NK-92 (cell line): ENCODE data around the gene STAT4.

ENCODE experiments used
- DNase-seq: peaks from one replicate; lab custom pipeline; 2025; ENCODE audit not compliant: unreplicated experiment; lab: John Stamatoyannopoulos, UW

The STAT4 gene

GRCh38 chr2:191048073-191048472, 102.7 kb downstream of the STAT4 start:
- DNase-seq: no peak

- no peak for DNase-seq
Observed at GRCh38 chr2:191045141-191045540, 105.7 kb downstream of the STAT4 start.

- no peak for DNase-seq
Observed at GRCh38 chr2:191043438-191043837, 107.4 kb downstream of the STAT4 start.

DNA sequence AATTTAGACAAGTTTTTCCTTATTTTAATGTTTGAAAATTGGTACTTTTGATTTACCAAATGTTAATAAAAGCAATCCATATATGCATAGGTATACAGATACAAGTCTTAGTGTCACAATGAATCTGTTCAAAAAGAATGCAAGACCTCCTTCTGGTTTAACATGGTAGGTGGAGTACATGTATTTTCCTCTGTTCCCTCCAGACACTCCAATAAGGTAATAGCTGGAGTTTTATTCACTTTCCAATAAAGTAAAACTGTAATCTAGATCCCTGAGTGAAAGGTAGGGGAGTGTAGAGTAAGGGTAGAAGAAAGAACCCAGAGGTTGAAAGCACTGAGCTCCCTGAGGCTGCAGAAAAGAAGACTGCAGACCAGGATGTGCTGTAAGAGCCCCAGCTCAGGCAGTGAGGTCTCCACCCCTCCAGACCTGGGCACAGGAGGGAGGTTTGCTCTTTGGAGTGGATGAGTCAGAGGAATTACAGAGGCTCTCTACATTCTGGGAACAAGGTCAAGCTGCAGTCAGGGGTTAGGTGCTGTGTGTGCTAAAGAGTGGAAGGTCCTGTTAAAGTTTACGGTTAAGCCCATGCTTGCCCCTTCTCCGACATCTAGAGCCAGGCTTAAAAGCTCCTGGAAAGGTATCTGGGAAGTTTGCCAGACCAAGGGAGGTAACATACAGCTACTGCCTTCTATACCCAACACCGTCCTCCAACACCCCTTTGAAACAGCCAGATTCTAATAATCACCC, 109.2 kb downstream of the STAT4 start:
- DNase-seq: no peak

DNA sequence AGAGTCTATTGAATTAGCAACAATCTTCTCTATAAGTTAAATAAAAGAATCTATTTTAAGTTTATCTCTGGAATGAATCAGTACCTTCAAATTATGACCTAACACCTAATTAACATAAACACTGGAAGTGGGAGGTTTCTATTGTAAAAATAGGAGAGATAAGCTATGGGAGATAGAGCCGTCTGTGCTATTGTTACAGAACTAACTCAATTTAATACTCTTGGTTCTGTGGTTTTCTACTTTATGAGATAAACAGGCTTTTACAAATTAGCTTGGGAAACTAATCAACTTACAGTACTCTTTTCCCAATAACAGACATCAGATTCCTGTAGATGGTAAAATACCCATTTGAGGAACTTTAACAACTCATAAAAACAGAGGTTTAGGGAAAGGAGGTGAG, 111.2 kb downstream of the STAT4 start:
- no peak for DNase-seq

GRCh38 chr2:191038741-191039140, 112.1 kb downstream of the STAT4 start:
- DNase-seq: no peak

DNA sequence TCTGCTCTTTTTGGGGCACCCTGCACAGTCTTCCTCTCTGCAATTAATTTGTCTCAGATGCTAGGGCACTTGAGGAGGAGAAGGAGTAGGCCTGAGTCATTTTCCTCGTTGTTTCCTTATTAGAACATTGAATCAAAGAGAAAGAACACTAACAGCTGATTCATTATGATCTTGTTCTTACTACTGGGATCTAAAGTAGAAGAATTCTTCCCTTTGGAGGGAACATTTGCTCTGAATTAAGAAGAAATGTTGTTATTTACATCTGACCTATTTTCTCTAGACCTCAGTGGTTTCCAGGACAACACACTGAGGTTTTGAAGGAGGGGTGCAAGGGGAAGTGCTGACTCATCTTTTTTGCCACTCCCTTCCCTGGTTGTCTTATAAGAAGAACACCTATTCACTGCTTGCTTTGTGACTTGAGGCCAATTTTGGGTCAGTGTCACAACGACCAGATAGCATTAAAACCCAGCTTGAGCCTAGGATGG, 112.5 kb downstream of the STAT4 start:
- no peak for DNase-seq

DNA sequence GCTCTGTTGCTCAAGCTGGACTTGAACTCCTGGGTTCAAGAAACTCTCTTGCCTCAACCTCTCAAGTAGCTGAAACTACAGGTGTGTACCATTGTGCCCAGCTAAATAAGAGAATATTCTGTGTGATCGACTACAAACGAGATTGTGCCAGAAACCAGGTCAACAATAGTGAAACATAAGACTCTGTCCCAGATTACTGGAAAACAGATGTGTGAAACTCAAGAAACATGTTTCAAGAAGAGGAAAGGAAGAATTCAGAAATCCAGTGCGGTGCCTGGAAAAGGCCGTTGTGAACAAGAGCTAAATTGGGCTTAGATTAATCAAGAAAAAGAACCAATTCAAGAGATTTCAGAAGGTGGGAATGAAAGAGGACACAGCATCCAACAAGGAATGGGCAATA, 113.4 kb downstream of the STAT4 start:
- no peak for DNase-seq

DNA sequence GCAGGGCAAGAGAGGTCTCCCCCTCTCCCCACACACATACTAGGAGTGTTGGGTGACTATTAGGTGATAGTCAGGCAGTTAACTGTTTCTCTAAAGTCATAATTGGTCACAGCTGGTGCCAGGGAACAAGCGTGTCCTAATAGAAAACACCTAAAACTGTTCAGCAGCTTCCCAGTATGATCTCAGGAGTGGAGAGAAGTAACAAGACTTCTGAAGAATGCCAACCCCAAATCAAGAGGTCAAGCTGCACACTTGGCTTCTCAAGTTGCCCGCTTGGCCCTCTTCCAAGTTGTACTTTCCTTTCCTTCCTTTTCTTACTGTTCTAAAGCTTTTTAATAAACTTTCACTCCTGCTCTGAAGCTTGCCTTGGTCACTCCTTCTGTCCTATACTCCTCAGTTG, 114.4 kb downstream of the STAT4 start:
- DNase-seq: no peak

DNA sequence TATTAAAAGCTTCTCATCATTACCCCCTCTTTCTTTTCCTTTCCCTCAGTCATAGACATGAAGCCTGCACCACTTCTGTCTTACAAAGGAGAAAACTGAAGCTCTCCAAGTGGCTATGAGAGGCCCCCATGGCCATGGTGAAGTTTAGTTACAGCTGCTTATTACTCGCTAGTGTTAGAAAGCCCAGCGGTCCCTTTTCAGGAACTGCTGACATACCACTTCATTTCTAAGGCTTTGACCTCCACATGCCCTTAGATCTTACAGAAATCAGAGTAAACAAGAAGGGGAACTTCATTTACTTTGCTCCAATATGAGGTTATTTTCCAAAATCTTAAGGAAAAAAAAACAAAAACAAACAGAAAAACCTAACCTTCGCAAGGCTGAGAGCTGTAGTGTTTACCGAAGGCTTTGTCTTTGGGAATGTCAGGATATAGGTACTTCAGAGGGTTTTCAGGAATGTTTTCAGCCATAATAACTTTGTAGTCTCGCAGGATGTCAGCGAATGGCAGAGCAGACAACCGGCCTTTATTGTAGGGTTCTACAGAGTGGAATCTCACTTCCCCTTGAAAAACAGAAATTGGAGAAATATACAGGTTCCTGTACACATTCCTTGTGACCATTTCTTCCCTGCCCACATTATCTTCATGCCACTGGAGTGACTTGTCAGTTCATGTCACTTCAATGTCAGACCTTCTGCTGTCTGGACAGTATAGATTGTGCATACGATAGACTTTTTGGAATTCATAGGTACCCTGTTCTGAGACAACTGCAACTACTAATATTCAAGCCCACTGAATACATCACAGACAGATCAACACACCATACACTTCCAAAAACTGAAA, 118.0 kb downstream of the STAT4 start:
- no peak for DNase-seq

- DNase-seq: no peak
Observed at GRCh38 chr2:191031256-191031655, 119.5 kb downstream of the STAT4 start.

DNA sequence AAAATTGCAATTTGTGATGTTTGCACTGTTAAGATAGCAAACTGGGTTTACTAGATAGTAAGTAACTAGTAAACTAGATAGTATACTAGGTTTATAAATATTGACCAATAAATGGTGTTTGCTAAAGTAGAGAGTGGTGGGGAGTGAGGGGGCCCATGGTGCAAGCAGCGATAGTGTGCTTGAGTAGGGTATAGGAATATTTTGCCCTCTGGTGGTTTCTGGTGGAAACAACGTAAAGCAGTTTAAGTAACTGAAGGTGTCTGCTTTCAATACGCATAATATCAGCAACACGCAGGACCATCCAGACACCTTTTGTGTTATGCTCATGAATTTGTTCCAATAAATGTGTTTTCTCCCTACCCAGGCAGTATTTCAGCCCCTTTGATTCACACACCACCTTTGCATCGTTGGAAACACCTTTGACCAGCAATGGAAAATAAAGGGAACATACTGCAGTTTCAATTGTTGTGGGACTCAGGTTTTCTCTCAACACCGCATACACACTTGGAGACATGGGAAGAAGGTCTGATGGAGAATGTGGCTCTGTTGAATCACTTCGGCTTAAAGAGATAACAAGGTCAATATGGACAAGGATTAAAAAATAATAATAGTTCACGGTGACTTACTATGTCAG, 120.2 kb downstream of the STAT4 start:
- DNase-seq: no peak

DNA sequence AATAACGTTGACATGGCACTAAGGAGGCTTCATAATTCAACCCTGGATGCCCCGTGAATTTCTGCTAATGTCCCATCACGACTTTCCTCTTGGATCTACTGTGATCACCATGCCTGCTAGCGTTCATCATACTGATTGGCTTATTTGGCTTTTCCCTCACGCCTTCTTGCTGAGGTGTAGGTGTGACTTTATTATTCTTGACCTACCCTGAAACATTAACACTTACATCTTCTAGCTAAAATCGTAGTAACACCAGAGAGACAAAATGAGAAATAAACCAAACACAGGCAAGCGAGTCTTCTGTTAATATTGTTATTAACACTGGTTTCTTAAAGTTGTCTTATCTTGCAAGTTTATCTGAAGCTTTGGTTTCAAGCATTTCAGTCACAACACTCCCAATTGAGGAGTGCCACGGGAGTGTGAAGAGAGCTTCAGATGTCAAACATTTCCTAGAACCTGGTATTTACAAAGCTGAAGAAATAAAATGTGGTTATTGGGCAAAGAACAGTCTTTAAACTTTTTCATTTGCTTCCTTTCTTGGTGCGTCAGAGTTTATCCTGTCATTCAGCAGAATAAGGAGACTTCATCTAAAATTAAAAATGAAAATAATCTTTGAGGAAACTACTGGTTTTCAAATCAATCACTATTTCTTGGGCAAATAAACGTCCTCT, 121.4 kb downstream of the STAT4 start:
- no peak for DNase-seq

DNA sequence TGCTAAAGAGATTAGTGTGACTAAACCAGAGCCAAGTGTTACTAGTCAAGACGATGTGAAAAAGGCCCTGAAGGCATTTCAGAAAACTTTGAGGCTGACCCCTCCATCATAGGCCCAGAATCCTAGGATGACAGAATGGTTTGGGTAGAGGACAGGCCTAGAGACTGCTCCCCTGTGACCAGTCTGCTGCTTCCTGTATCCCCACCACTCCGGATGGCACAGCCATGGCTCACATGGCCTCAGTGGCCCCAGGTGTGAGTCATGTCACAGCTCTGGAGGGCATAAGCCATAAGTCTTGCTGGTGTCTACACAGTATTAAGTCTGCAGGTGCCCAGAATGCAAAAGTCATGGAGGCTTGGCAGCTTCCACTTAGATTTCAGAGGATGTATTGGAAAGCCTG, 124.4 kb downstream of the STAT4 start:
- DNase-seq: no peak

DNA sequence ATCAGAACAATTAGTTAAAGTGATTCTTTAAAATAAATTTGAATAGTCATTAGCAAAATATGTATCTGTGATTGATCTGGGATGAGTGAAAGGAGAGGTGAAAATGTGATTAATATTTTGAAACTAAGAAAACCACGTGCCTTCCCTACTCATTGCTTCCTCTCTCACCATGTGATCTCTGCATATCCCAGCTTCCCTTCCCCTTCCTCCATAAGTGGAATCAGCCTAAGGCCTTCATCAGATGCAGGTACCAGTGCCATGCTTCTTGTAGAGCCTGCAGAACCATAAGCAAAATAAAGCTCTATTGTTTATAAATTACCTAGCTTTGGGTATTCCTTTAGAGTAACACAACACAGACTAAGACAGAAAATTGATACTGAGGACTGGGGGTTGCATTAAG, 125.7 kb downstream of the STAT4 start:
- no peak for DNase-seq

- no peak for DNase-seq
Observed at GRCh38 chr2:191023235-191023679, 127.5 kb downstream of the STAT4 start.

DNA sequence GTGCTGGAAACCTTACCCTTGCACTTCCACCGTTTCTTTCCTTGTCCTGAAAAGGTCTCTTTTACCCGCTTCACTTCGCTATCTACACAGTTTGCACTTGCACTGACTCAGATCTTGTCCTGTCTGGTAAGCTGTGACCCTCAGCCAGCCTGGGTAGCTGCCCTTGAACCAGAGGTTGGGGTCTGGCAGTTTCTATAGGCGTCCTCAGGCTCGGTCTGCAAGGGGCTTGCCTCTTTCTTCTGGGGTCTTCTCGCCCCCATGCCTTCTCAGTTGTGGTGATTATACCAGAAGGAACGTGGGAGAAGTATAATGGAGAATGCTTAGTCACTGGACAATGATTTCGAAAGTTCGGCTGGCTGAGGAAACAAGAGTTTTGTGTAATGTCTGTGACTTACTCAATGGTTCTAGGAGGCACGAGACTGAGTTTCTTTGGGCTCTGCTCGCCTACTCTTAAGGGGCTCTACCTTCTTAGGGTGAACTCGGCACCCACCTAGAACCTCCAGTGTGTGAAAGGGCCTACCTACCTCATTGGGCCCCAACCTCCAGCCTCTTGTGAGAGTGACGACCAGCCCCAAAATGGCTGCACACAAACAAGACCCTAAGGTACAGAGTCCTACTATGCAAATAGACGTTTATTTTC, 129.9 kb downstream of the STAT4 start:
- DNase-seq: no peak

GRCh38 chr2:191020221-191020741, 130.5 kb downstream of the STAT4 start:
- DNase-seq: peak; percentile 54

GRCh38 chr2:191019376-191019775, 131.4 kb downstream of the STAT4 start:
- DNase-seq: no peak

GRCh38 chr2:191018643-191019119, 132.1 kb downstream of the STAT4 start:
- DNase-seq: no peak
